ENCODE data around the gene MAP3K8.
A peak's percentile ranks its signal among the peaks of the same experiment; 100 is the strongest.

The MAP3K8 gene

GRCh38 chr10:30433730-30434272 lies at the start of gene MAP3K8:
TSS of gene MAP3K8 (plus strand) at chr10:30434184. CDS start at chr10:30438939, 4,755 bp downstream.
- peak; percentile 85 for DNase-seq

- no peak for DNase-seq
These were observed 49.2 kb upstream of the MAP3K8 start for GRCh38 chr10:30384701-30385201.

GRCh38 chr10:30386801-30387588 lies 47.0 kb upstream of the MAP3K8 start:
- DNase-seq: no peak

- no peak for DNase-seq
These were observed 46.2 kb upstream of the MAP3K8 start for GRCh38 chr10:30387646-30388243.

GRCh38 chr10:30389543-30389942 lies 44.4 kb upstream of the MAP3K8 start:
- no peak for DNase-seq

- no peak for DNase-seq
These were observed 43.8 kb upstream of the MAP3K8 start for GRCh38 chr10:30390207-30390606.

GRCh38 chr10:30391266-30391665 lies 42.7 kb upstream of the MAP3K8 start:
- DNase-seq: no peak

- peak; percentile 81 for DNase-seq
These were observed 41.4 kb upstream of the MAP3K8 start for GRCh38 chr10:30392564-30392990.

- no peak for DNase-seq
These were observed 37.7 kb upstream of the MAP3K8 start for GRCh38 chr10:30396293-30396692.

GRCh38 chr10:30396698-30397097 lies 37.3 kb upstream of the MAP3K8 start:
- no peak for DNase-seq

- no peak for DNase-seq
These were observed 35.8 kb upstream of the MAP3K8 start for GRCh38 chr10:30398193-30398592.

GRCh38 chr10:30398788-30399187 lies 35.2 kb upstream of the MAP3K8 start:
- DNase-seq: no peak

- DNase-seq: no peak
These were observed 30.5 kb upstream of the MAP3K8 start for GRCh38 chr10:30403494-30403893.

- no peak for DNase-seq
These were observed 29.4 kb upstream of the MAP3K8 start for GRCh38 chr10:30404540-30404939.

- no peak for DNase-seq
These were observed 22.7 kb upstream of the MAP3K8 start for GRCh38 chr10:30411263-30411662.

- DNase-seq: no peak
These were observed 21.1 kb upstream of the MAP3K8 start for GRCh38 chr10:30412901-30413300.

- peak; percentile 42 for DNase-seq
These were observed 19.9 kb upstream of the MAP3K8 start for GRCh38 chr10:30413996-30414576.

- no peak for DNase-seq
These were observed 18.4 kb upstream of the MAP3K8 start for GRCh38 chr10:30415593-30415992.

GRCh38 chr10:30417301-30417700 lies 16.7 kb upstream of the MAP3K8 start:
- no peak for DNase-seq

GRCh38 chr10:30420266-30420665 lies 13.7 kb upstream of the MAP3K8 start:
- no peak for DNase-seq

GRCh38 chr10:30420766-30421165 lies 13.2 kb upstream of the MAP3K8 start:
- no peak for DNase-seq

GRCh38 chr10:30422151-30422695 lies 11.8 kb upstream of the MAP3K8 start:
- DNase-seq: no peak

- no peak for DNase-seq
These were observed 10.9 kb upstream of the MAP3K8 start for GRCh38 chr10:30422981-30423654.

All from stimulated activated CD4-positive, alpha-beta T cell treated with anti-CD3 and anti-CD28 coated beads, Interleukin-4, amount 100 ng/mL, for 24 hours (primary cell).